GM13977 (cell line): ENCODE measurements around the gene FAM168B.

ENCODE experiments used
- DNase-seq: peaks from one replicate; pipeline ENCODE4 v3.0.0; 2012; ENCODE audit warnings: low spot score
- in situ Hi-C: fragments of 300-500 bp; cut with MboI; formaldehyde crosslinking; loops from one replicate; pipeline ENCODE4 v1.12.0; 2022; ENCODE audit warnings: low sequenced_read_pairs, low pct_unique_long_range_greater_than_20kb, mixed read lengths, inconsistent platforms; ENCODE audit not compliant: unreplicated experiment
- TF ChIP-seq, protein P1 (sequence below): IDR thresholded peaks from 2 replicates; pipeline ENCODE4 v1.5.1; 2012; ENCODE audit warnings: mild to moderate bottlenecking, control low read depth; ENCODE audit not compliant: insufficient read depth; ENCODE audit errors: extremely low read depth, missing control alignments

FAM168B gene

DNA sequence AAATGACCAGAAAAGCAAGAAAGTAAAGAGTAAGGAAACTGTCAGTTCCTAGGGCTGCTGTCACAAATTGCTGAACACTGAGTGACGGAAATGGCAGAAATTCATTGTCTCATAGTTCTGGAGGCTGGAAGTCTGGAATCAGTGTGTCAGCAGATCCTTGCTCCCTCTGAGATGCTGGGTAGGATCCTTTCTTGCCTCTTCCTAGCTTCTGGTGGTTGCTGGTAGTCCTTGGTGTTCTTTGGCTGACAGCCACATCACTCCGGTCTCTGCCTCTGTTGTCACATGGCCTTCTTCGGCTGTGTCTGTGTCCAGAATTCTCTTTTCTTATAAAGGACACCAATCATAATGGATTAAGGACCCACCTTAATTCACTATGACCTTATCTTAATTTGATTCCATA, 33.8 kb upstream of the FAM168B start:
- TF ChIP-seq, protein P1, sequence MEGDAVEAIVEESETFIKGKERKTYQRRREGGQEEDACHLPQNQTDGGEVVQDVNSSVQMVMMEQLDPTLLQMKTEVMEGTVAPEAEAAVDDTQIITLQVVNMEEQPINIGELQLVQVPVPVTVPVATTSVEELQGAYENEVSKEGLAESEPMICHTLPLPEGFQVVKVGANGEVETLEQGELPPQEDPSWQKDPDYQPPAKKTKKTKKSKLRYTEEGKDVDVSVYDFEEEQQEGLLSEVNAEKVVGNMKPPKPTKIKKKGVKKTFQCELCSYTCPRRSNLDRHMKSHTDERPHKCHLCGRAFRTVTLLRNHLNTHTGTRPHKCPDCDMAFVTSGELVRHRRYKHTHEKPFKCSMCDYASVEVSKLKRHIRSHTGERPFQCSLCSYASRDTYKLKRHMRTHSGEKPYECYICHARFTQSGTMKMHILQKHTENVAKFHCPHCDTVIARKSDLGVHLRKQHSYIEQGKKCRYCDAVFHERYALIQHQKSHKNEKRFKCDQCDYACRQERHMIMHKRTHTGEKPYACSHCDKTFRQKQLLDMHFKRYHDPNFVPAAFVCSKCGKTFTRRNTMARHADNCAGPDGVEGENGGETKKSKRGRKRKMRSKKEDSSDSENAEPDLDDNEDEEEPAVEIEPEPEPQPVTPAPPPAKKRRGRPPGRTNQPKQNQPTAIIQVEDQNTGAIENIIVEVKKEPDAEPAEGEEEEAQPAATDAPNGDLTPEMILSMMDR: no peak
- in situ Hi-C loops: no loop called here
- no peak for DNase-seq

DNA sequence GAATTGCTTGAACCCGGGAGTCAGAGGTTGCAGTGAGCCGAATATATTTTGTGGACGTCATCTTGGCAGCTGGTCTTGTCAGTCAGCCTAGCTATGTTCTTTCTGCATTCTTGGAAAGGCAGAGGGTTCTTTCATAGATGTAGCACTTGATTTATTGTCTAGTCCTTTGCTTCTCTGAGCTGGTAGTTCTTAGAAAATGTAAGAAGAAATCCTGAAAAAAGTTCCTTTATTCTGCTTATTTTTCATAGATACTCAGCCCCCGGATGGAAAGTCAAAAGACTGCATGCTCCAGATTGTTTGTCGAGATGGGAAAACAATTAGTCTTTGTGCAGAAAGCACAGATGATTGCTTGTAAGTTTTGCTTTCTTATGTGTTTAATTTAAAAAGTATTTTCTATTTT, 33.2 kb upstream of the FAM168B start:
- TF ChIP-seq, protein P1: no peak
- in situ Hi-C loops: no loop called here
- DNase-seq: no peak

DNA sequence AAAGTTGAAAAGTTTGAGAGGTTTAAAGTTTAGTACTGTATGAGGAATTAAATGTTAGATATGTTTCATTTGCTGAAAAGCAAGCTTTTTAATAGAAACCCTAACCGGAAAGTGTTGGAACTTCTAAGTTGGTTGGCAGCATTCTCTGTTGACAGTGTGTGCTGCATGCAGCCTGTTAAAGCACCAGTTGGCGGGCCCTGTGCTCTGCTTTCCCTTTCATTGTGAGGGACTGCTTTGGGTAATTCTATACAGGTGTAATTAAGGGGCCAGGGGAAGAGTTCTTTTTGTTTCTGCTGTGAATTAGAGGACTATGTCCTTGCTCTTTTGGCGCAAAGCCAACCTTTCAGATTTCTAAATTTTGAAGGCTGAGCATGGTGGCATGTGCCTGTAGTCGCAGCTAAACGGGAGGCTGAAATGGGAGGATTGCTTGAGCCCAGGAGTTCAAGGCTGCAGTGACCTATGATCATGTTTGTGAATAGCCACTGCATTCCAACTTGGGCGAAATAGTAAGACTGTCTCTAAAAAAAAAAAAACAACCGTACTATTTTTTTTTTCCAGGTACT, 32.0 kb upstream of the FAM168B start:
- no peak for DNase-seq
- TF ChIP-seq, protein P1: no peak
- in situ Hi-C loops: no loop called here

DNA sequence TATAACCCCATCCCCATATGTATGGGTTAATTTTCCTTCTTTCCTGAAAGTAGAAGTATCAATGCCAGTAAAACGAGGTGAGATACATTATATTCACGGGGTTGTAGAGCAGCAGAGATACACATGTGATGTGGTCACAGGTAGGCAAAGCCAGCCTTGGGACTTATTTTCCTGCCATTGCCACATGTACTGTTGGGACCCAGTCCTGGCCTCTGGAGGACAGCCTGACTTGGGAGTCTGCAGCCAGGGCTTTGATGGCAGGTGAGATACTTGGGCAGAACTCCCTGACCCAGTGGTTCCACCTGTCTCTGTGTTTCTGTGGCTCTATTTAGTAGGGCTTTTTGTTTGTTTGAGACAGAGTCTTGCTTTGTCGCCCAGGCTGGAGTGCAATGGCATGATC, 29.9 kb upstream of the FAM168B start:
- TF ChIP-seq, protein P1: no peak
- DNase-seq: no peak
- in situ Hi-C loops: no loop called here

DNA sequence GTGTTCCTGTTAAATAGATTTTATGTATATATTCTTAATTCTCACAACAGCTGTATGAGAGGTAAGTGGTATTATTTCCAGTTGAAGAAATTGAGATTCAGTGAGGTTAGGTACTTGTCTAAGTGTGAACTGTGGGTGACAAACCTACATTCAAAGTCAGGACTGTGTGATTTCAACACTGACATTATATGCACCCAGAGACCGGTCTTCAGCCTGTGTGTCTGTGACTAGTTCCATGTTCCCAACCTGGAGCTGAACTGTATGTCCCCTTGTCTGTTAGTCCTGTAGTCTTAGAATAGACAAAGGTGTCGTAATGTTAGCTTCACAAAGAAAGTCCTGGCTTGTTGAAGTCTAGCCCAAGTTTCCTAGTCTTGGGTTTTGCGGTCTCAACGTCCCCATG, 29.2 kb upstream of the FAM168B start:
- DNase-seq: no peak
- TF ChIP-seq, protein P1: no peak
- in situ Hi-C loops: no loop called here

DNA sequence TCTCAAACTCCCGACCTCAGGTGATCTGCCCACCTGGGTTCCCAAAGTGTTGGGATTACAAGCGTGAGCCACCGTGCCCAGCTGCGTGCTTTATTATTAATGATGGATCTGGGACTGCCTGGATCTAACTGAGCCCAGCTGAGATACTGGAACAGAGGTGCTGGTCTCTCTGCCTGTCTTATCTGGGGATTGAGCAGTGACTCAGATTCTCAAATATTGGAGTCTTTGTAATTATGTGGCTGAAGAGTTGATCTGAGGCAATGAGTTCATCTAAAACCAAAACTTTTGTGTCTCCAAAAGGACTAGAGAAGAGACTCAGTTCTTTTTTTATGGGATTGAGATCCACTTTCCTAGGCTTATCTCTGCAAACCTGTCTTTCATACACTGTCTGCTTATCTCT, 28.2 kb upstream of the FAM168B start:
- DNase-seq: no peak
- in situ Hi-C loops: no loop called here
- TF ChIP-seq, protein P1: no peak
